SK-N-SH treated with all-trans-retinoic acid at 6 μM for 48 hours (cell line): ENCODE measurements around the gene MEOX1.

Source experiments
- ATAC-seq: fragments of 200-7000 bp; cut with Tn5 transposase; 3 replicates; pipeline ENCODE4 v1.9.1; 2020; ENCODE audit warnings: mild to moderate bottlenecking, moderate library complexity
- ARNTL ChIP-seq: fragments of 450-650 bp; formaldehyde crosslinking; IDR thresholded peaks from 2 replicates; pipeline ENCODE4 v1.5.0; 2020; ENCODE audit warnings: low read depth, mild to moderate bottlenecking, moderate library complexity, borderline replicate concordance
- BACH2 ChIP-seq: fragments of 250-450 bp; sonication (Bioruptor Pico); IDR thresholded peaks from 2 replicates; pipeline ENCODE4 v1.9.0; 2021; ENCODE audit warnings: mild to moderate bottlenecking, borderline replicate concordance
- CREB5 ChIP-seq: fragments of 250-450 bp; sonication (Bioruptor Pico); IDR thresholded peaks from 2 replicates; pipeline ENCODE4 v1.5.1; 2020; ENCODE audit warnings: low read depth, mild to moderate bottlenecking, moderate library complexity
- CSDC2 ChIP-seq: fragments of 250-450 bp; sonication (Bioruptor Pico); IDR thresholded peaks from 2 replicates; pipeline ENCODE4 v1.5.0; 2020; ENCODE audit warnings: mild to moderate bottlenecking, moderate library complexity
- CSRNP3 ChIP-seq: fragments of 250-450 bp; sonication (Bioruptor Pico); IDR thresholded peaks from 2 replicates; pipeline ENCODE4 v1.5.1; 2021; ENCODE audit warnings: mild to moderate bottlenecking, moderate library complexity
- ESRRG ChIP-seq: fragments of 250-450 bp; sonication (Bioruptor Pico); IDR thresholded peaks from 2 replicates; pipeline ENCODE4 v1.6.1; 2021; ENCODE audit warnings: mild to moderate bottlenecking
- GLIS3 ChIP-seq: fragments of 250-450 bp; sonication (Bioruptor Pico); IDR thresholded peaks from 2 replicates; pipeline ENCODE4 v1.5.0; 2020; ENCODE audit warnings: mild to moderate bottlenecking, moderate library complexity
- ISL1 ChIP-seq: fragments of 250-450 bp; sonication (Bioruptor Pico); IDR thresholded peaks from 2 replicates; pipeline ENCODE4 v2.1.2; 2022; ENCODE audit warnings: mild to moderate bottlenecking, moderate library complexity
- OSR1 ChIP-seq: fragments of 250-450 bp; sonication (Bioruptor Pico); IDR thresholded peaks from 2 replicates; pipeline ENCODE4 v1.8.0; 2022; ENCODE audit warnings: moderate library complexity, mild to moderate bottlenecking, inconsistent platforms
- PATZ1 ChIP-seq: fragments of 250-450 bp; sonication (Bioruptor Pico); IDR thresholded peaks from 2 replicates; pipeline ENCODE4 v1.8.0; 2020; ENCODE audit warnings: mild to moderate bottlenecking, moderate library complexity, borderline replicate concordance
- PPARA ChIP-seq: fragments of 250-450 bp; sonication (Bioruptor Pico); IDR thresholded peaks from 2 replicates; pipeline ENCODE4 v1.5.0; 2020; ENCODE audit warnings: mild to moderate bottlenecking, borderline replicate concordance
- RARB ChIP-seq: fragments of 250-450 bp; sonication (Bioruptor Pico); IDR thresholded peaks from 2 replicates; pipeline ENCODE4 v1.8.0; 2021; ENCODE audit warnings: mild to moderate bottlenecking, moderate library complexity
- SNAI2 ChIP-seq: fragments of 250-450 bp; sonication (Bioruptor Pico); IDR thresholded peaks from 2 replicates; pipeline ENCODE4 v1.5.0; 2020; ENCODE audit warnings: mild to moderate bottlenecking, moderate library complexity
- TCF4 ChIP-seq: fragments of 250-450 bp; sonication (Bioruptor Pico); IDR thresholded peaks from 2 replicates; pipeline ENCODE4 v1.8.0; 2021; ENCODE audit warnings: mild to moderate bottlenecking, moderate library complexity, borderline replicate concordance
- TOX ChIP-seq: fragments of 250-450 bp; sonication (Bioruptor Pico); IDR thresholded peaks from 2 replicates; pipeline ENCODE4 v1.8.0; 2021; ENCODE audit warnings: mild to moderate bottlenecking, moderate library complexity, borderline replicate concordance
- TSHZ2 ChIP-seq: fragments of 250-450 bp; sonication (Bioruptor Pico); IDR thresholded peaks from 2 replicates; pipeline ENCODE4 v1.5.0; 2020; ENCODE audit warnings: mild to moderate bottlenecking, moderate library complexity
- ZC3H10 ChIP-seq: fragments of 250-450 bp; sonication (Bioruptor Pico); IDR thresholded peaks from 2 replicates; pipeline ENCODE4 v1.5.1; 2021; ENCODE audit warnings: mild to moderate bottlenecking, moderate library complexity
- ZFP3 ChIP-seq: fragments of 250-450 bp; sonication (Bioruptor Pico); IDR thresholded peaks from 2 replicates; pipeline ENCODE4 v1.5.0; 2020; ENCODE audit warnings: mild to moderate bottlenecking, moderate library complexity
- ZFP30 ChIP-seq: fragments of 450-650 bp; formaldehyde crosslinking; IDR thresholded peaks from 2 replicates; pipeline ENCODE4 v1.5.0; 2022; ENCODE audit warnings: mild to moderate bottlenecking, moderate library complexity
- ZNF70 ChIP-seq: fragments of 450-650 bp; formaldehyde crosslinking; IDR thresholded peaks from 2 replicates; pipeline ENCODE4 v1.5.0; 2020; ENCODE audit warnings: mild to moderate bottlenecking, moderate library complexity
- ZNF8 ChIP-seq: fragments of 450-650 bp; formaldehyde crosslinking; IDR thresholded peaks from 2 replicates; pipeline ENCODE4 v1.5.0; 2020; ENCODE audit warnings: mild to moderate bottlenecking, moderate library complexity

MEOX1 gene

GRCh38 chr17:43670645-43671030, 8.9 kb upstream of the MEOX1 start:
- TF ChIP-seq GLIS3 (no peak), BACH2 (CRISPR knock-in tag) (no peak), SNAI2 (CRISPR knock-in tag) (no peak), OSR1 (CRISPR knock-in tag) (no peak), CREB5 (CRISPR knock-in tag) (no peak), ZFP3 (CRISPR knock-in tag) (no peak), CSRNP3 (no peak), TSHZ2 (CRISPR knock-in tag) (no peak), PPARA (CRISPR knock-in tag) (no peak), ZFP30 (CRISPR knock-in tag) (no peak), RARB (CRISPR knock-in tag) (no peak), ARNTL (CRISPR knock-in tag) (no peak), ZNF70 (CRISPR knock-in tag) (no peak), ZNF8 (CRISPR knock-in tag) (no peak)
- no peak for ATAC-seq

GRCh38 chr17:43669971-43670644, 8.4 kb upstream of the MEOX1 start:
- ATAC-seq = no peak
- TF ChIP-seq ZC3H10 = no peak
- TF ChIP-seq PATZ1 (CRISPR knock-in tag) = no peak
- no peak for TF ChIP-seq ZFP3 (CRISPR knock-in tag)
- no peak for TF ChIP-seq OSR1 (CRISPR knock-in tag)
- no peak for TF ChIP-seq CSRNP3
- TF ChIP-seq CSDC2 (CRISPR knock-in tag) = no peak
- no peak for TF ChIP-seq TCF4
- TF ChIP-seq RARB (CRISPR knock-in tag) = no peak
- TF ChIP-seq GLIS3 = no peak
- no peak for TF ChIP-seq TSHZ2 (CRISPR knock-in tag)
- TF ChIP-seq SNAI2 (CRISPR knock-in tag) = no peak
- TF ChIP-seq ISL1 (CRISPR knock-in tag) = no peak
- TF ChIP-seq ZNF8 (CRISPR knock-in tag) = no peak
- TF ChIP-seq ZFP30 (CRISPR knock-in tag) = no peak
- no peak for TF ChIP-seq TOX
- TF ChIP-seq ESRRG = no peak
- no peak for TF ChIP-seq BACH2 (CRISPR knock-in tag)
- TF ChIP-seq, all 23 proteins: peak for 0
